Activated CD4-positive, CD25-positive, alpha-beta regulatory T cell treated with anti-CD3 and anti-CD28 coated beads, Interleukin-2, amount 50 U/mL, for 72 hours (primary cell): ENCODE results near the gene MB21D2.

Experiments
- DNase-seq: peaks from one replicate; pipeline ENCODE4 v3.0.0; 2021

MB21D2 gene

DNA sequence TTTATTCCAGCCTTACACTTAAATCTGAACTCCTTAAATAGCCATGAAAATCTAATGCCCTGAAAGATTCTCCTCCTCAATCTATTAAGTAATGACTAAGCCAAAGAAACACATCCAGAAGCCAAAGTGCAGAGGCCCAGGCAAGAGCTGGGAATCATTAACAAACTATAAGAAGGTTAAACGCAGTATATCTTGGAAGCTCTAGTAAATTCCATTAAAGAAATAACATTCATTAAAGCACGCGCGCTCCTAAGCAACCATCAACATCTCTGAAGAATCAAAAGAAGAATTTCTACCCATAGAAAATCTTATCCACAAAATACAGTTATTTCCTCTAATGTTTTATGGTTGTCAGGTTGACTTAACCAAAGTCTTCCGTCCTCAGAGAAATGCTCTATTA lies 29.5 kb downstream of the MB21D2 start:
- no peak for DNase-seq

DNA sequence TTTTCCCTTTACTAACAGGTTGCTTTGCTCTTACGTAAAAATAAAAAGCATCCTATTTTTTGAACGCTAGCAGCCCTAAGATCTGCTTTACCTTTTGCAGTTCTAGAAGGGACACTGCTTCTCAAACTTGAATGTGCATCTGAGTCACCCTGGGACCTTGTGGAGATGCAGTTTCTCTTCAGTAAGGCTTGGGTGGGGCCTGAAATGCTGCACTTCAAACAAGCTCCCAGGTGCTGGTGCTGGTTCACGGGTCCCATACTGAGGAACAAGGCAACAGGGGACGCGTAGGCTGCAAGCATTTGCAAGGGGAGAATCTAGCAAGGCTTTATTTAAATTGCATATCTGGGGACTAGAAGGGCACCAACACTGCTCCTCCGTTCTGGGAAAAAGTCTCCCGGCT lies 30.0 kb downstream of the MB21D2 start:
- DNase-seq = no peak

DNA sequence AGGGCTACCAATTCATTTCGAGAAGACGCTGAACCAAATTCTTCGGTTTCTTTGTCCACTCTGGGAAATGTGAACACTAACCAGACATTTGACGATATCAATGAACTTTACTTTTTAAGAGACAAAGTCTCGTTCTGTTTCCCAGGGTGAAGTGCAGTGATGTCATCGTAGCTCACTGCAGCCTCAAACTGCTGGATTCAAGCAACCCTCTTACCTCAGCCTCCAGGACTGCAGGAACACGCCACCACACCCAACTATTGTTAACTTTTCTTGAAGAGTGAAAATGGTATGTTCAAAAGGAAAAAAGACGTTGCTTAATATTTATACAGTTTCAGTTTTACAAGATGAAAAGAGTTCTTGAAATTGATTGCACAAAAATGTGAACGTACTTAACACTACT lies 30.6 kb downstream of the MB21D2 start:
- DNase-seq = no peak

DNA sequence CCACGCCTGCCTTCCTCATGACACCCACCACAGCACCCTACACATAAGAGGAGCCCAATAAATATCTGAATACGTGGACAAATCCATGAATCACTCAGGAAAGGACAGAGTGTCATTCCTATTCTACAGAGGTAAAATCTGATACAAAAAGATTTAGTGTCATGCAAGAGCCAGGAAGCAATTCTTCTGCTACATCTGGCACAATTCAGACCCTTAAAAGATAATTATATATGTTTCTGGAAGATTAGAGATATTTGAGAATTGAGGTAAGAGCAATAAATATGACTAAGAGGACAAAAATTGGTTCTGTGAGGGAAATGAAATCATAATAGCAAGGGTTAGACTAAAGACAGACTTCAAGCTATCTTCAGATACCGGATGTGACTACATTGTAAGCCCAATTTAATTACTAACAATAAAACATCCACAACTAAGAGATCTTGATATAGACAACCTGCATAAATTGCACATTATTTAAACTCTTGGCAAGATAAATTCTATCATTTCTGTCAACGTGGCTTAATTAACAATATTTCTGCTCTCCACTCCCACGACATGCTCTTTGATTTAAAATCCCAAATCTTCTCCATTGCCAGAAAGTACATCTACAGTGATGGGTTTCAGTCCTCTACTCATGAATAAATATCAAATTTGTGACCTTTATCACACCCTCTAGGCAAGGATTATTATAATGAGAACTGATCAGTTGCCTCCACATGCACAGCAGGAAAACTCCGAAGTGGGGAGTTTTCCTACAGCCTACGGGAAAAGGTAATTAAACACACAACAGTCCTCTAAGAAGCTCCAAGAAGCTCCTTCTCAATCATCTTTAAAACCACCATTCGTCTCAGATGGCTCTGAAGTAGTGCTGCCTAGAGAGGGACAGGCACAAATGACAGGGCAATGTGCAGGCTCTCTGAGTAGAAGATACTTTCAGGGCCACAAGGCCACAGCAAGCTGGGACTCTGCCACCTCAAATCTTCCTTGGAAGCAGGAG lies 32.6 kb downstream of the MB21D2 start:
- no peak for DNase-seq

DNA sequence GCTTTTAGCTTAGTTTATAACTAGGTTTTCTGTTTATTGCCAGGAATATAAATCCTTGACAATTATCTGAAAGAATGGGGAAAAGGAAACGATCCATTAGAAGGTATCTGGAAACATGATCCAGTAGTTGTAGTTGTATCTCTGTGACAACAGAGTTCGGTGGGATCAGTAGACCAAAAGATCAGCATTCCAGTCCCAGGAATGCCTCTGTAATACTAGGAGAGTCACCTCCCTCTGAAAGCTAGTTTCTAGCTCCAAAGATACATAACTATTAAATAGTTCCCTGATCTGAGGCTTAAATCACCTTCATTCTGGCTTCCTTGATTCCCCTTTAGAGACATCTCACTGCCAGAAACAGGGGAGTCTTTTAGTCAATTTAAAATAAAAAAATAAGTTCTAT lies 34.1 kb downstream of the MB21D2 start:
- no peak for DNase-seq

DNA sequence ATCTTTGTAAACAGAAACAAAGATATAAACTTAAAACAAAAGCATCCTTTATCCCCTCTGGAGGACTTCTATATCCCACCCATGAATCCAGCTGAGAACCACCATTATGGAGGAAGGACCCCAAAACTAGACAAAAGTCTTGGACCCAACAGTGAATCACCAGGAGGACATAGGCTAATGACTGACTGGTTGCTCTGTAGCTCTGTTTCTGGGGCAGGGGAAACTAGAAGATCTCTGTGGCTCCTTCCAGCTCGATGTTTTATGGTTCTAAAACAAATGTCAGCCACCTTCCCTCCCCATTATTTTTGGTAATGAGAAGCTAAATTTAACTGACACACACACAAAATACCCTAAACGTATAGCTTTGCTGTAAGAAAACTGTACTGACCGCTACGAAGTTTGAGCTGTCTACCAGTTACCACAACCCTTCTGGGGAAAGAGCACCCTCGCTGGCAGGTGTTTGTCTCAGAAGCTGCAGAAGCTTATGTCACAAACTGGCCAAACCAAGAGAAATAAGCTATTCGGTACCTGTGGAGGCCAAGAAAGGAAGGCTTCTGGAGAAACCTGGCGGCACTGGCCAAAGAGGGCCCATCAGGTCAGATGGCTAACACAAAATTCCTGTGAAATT lies 36.4 kb downstream of the MB21D2 start:
- DNase-seq = no peak

DNA sequence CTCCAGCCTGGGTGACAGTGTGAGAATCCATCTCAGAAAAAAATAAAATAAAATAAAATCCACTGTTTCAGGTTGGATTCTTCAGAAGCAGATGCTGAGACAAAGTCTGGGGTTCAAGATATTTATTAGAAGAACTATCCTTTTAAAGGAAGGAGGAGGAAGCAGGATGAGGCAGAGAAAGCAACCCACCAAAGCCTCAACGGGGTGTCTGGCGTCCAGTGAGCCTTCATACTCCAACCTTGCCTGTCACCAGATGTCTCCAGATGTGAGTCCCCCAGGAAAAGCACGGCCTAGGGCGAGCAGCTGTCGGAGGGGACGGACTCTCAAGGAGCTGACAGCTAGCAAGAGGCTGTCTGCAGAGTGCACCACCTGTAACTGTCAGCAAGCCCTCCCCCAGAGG lies 37.3 kb downstream of the MB21D2 start:
- DNase-seq = no peak

DNA sequence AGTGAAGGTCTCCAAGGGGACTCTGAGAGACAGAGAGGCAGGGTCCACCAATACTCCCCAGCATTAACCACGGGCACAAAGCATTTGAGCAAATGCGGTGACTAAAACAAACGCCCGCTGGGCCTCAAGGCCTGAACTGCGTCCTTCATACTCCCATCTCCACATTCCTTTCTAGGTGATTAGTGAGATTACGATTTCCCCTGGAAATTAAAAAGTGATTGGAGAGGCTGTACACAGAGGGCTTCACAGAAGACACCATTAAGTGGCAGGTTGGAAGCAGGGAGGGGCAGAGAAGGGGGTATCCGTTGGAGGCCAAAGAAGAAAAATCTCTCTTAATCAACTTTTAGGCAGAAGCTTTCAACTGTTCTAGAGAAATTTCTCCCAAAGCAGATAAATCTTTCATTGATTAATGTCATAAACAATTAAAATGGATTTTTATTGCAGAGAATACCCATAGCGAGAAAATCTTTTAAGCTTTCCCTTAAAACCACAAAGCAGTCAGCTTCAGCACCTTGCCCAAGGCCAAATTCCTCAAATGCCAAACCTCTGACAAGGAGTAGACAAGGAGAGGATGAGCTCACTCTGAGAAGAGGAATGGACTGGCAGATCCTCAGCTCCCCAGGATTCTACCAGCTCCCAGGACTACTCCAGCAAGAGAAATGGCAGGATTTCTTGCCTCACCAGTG lies 38.2 kb downstream of the MB21D2 start:
- DNase-seq = no peak

DNA sequence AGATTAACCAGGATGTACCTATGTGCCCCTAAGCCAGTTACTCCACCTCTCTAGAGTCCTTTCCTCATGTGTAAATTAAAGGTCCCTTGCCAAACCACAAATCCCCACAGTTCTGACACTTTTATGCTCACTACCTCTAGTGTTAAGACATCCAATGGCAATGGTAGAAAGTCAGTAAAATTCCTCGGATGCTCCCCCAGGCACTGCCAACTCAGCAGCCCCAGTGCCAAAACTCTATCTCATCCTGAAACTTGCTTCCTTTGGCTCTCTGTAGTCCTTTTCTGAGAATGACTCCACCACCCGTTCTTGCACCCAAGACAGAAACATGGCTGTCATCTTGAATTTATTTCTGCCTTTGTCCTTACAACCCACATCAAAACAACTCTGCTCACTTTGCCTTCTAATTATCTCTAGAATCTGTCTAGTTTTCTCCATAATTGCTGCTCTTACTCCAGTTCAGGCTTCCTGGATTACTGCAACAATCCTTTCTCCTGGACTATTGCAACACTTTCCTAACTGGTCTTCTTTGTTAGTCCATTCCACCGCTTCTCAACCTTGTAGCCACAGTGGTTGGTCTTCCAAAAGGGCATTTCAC lies 41.6 kb downstream of the MB21D2 start:
- no peak for DNase-seq

DNA sequence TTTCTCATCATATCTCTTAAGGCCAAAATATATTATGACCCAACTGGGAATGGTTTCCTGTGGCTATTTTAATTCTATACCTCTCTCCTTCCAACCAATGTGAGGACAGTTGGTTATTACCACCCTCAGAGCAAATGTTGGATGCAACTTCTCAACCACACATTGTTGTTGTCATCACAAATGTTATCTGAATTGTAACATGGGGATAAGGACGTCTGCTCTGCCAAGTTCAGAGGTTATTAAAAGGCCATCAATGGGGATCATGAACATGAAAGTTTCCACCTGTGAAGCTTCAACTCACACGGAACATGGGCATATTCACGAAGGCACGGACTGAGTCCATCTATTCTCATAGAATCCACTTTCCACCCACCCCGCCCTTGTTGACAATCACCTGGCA lies 46.8 kb downstream of the MB21D2 start:
- no peak for DNase-seq

DNA sequence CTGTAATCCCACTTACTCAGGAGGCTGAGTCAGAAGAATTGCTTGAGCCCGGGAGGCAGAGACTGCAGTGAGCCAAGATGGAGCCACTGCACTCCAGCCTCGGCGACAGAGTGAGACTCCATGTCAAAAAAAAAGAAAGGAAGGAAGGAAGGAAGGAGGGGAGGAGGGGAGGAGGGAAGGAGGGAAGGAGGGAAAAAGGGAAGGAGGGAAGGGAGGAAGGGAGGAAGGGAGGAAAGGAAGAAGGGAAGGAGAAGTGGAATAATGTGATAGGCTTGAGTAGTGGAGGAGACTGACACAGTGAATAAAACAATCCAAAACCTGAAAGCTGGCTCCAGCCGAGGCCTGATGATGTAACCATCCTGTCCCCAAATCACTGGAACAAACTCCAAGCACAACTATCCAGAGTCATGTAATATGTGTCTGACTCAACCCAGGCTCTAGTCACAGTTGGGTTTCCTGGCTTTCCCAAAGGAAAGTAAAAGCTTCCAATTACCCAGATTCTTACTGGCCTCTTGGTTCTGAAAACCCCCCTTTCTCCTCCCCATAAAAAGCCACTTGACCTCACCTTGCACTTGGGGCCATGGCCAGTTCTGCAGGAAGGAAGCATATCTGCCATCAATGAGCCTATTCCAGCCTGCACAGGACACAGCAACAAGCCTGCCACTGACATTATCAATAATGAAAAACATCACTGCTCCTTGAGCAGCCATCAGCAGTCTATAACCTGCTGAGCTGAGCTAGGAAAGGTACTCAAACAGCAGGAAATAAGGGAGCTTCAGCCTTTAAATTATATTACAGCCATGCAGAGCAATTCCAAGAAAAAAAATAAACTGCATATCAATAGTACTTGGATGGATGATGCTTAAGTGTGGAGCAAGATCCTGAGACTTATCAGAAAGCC lies 48.3 kb downstream of the MB21D2 start:
- DNase-seq = no peak

DNA sequence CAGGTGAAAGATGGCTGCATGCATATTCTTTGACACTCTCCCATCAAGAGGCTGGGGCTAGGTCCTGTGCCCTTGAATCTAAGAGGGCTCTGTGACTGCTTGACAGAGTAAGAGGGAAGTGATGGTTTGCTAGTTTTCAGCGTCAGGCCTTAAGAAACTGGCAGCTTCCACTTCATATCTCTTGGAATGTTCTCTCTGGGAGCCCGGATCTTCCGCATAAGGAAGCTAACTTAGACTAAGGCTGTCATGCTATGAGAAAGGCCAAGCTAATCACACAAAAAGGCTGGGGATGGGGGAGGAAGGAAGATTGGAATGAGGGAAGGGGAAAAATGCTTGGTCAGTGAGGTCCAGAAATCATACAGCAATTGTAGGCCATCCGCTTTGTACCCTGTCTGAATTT lies 50.0 kb downstream of the MB21D2 start:
- DNase-seq = no peak

DNA sequence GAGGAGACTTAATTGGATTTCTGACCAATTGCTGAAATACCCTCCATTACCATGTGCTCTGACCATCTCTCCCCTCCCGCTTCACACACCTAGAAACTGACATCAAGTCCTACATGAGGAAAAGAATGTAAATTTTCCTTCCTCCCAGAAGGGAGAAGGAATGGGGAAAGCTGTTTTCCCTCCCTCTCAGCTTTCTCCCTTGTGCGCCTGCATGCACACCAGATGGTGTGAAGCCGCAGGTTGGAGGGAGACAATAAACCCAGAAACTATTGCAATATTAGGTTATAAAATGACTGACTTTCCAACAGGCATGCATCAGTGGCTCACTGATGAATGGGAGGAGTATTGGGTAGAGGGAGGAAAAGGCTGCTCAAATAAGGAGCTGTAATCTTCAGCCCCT lies 50.9 kb downstream of the MB21D2 start:
- no peak for DNase-seq

DNA sequence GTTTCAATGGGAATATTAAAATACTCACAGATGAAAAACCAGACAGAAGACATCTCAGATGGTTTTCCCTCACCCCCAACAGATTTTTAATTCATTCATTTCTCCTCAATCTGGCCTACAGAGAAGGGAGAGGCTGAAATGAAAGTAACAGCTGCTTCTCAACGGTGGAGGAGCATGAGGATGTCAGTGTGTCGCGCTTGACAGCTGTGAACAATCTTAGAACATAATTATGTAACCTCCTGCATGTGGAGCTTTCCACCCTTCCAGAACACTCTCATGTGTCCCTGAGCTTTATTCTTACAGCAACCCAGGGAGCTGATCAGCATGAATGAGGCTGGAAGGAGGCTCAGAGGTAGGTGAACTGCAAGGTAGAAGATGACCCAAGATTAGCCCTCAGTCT lies 52.7 kb downstream of the MB21D2 start:
- DNase-seq = no peak

DNA sequence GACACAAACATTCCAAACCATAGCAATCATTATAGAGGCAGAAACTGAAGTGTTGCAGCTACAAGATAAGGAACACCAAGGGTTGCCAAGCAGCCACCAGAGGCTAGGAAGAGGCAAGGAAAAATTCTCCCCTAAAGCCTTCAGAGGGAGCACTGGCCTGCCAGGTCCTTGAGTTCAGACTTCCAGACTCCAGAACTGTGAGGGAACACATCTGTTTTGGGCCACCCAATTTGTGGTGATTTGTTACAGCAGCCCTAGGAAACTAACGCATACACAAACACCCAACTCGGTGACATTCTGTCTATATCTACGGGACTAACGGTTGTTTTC lies 54.6 kb downstream of the MB21D2 start:
- no peak for DNase-seq

DNA sequence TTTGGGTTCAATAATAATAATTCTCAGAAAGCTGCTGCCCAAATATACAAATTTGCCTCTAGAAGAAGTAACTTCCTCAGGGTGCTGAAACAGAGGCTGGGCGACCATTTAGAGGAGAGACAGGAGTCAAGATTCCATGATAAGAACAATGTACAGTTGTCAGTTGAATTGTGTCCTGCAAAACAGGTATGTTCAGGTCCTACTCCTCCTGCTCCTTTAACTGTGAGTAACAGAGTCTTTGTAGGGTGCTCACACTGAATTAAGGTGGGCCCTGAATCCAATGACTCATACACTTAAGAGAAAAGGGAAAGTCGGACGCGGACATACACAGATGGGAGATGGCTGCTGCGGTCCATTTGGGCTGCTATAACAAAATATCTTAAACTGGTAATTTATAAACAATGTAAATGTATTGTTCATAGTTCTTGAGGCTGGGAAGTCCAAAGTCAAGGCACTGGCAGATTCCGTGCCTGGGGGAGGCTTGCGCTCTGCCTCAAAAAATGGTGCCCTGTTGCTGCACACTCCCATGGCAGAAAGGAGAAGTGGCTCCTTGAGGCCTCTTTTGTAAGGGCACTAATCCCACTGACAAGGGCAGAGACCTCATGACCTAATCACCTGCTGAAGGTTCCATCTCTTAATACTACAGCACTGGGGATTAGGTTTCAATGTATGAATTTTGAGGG lies 55.1 kb downstream of the MB21D2 start:
- no peak for DNase-seq

DNA sequence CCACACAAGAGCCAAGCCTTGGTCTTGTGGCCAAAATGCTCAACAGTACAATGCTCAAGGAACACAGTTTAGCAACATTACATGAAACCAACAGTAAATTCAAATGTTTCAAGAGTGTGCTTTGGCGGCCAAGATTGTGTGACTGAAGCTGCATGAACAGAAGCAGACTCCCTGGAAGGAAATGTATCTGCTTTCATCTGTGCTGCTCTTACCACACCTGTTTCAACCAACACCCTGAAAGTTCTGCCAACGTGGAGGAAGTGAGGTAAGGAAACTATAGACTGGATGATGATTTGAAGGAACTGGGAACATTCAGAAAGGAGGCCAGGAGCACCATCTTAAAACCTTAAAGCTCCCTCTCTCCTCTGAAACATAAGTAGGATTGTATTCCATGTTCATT lies 55.7 kb downstream of the MB21D2 start:
- DNase-seq = no peak

DNA sequence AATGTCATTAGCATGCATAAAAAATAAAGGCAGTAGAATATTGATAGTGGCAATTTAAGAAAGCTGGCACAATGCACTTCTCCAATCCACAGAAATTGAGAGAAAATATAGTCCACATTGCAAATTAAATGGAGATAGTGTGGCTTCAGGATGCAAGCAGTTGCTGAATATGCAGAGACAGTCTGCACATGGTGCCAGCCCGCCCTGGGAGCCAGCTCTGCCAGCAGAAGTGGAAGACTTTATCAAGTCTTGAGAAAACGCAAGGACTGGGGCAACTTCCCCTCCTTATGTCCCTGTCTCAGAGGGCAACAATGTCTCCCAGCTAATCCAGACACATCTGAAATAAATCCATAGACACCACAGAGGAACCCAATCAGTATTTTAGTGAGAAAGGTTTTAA lies 57.2 kb downstream of the MB21D2 start:
- DNase-seq = no peak

DNA sequence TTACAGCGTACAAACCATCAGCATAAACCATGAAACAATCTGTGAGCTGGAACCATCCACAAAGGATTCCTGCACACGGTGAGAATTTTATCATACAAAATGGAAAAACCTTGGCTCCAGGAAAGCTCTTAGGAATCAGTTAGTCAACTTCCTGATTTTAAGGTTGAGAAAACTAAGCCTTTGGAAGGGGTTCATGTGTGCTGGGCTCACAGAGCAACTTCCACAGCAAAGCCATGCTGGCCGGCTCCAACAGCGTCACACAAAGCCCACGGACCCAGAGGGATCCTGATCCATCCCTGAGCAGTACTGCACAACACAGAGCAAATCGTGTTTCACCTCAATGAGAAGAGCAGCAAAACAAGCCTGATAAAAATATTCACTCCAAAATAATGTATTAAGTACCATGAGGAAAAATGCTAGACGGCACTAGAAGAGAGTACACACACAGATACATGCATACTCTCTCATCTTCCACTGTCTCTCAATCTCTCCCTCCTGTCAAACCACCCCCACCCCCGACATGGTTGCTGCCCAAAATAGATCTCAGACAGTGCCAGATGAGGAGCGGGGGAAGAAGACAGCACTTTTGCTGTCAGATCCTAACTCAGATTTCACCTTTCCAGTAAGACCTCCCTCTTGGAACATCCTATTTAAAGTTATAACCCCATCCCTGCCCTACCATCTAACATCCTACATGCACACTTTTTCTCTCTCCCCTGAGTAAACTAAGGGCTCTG lies 58.6 kb downstream of the MB21D2 start:
- DNase-seq = no peak

DNA sequence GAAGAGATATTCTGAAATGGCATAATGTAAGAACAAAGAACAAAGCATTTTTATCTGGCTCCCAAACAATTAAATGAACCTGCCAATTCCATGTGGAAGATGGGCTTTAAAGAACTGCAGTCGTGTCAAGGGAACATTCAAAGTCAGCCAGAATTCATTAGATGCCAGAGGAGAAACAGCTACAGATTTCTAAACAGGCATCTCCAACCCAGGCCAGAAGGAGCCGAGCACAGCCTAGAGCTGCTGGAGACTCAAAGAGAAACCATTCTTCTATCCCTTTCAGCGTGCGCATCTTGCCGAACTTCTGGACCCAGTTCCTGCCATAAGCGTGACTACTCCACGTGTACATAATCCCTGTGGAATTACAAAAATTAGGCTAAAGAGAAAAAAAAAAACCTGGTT lies 60.4 kb downstream of the MB21D2 start:
- DNase-seq = no peak

DNA sequence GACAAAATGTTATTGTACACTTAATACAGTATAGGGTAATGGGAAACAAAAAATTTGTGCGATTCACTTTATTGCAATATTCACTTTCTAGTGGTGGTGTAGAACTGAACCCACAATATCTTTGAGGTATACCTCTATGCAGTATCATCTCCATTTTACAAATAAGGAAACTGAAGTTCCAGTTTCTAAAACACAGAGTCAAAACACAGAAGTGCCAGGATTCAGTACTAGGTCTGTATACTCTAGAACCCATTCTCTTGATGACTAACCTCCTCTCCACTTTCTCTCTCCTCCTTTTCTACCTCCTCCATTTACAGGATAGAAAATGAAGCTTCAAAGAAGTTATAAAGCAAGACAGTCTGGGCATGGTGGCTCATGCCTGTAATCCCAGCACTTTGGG lies 62.2 kb downstream of the MB21D2 start:
- DNase-seq = no peak
